ENCODE measurements around the gene FNDC3A.

The FNDC3A gene

GRCh38 chr13:49026851-49027250 lies 51.1 kb downstream of the FNDC3A start:
- Histone ChIP-seq H3K36me3 (ENCODE audit: insufficient read depth, low read length) (peaks cover 12% of the 10 kb centered on the region; the same call in 1 of the 2 replicates), H3K4me1 (ENCODE audit: insufficient read depth, low read length) (no peaks in the 10 kb centered on the region), H3K4me3 (ENCODE audit: low read depth in 1 of 2, low read length in 2 of 2) (no peak overlapping the region), H2AFZ (ENCODE audit: low read depth, low read length) (no peak overlapping the region), H4K20me1 (ENCODE audit: insufficient read depth, low read length) (no peaks in the 10 kb centered on the region), H3K9me3 (ENCODE audit: insufficient read depth, low read length, severe bottlenecking) (peaks cover 2% of the 10 kb centered on the region), H3K79me2 (ENCODE audit: insufficient read depth, low read length) (no peaks in the 10 kb centered on the region), H3K27me3 (ENCODE audit: insufficient read depth, low read length, poor library complexity) (no peaks in the 10 kb centered on the region), H3K27ac (ENCODE audit: low read length) (no peak overlapping the region), H3K9ac (ENCODE audit: low read depth, low read length) (no peak overlapping the region), H3K4me2 (ENCODE audit: insufficient read depth, low read length) (no peak overlapping the region)
- ATAC-seq (ENCODE audit: insufficient read depth, low read depth): no peak
- no peak for TF ChIP-seq EZH2 (IDR thresholded peaks at IDR 0.05; ENCODE audit: borderline replicate concordance, low read depth, low read length, severe bottlenecking)
- TF ChIP-seq CTCF (IDR thresholded peaks at IDR 0.05; ENCODE audit: borderline replicate concordance, extremely low read depth, low read length, poor library complexity, severe bottlenecking): no peak
- no peak for DNase-seq

GRCh38 chr13:49029570-49029969 lies 53.9 kb downstream of the FNDC3A start:
- Histone ChIP-seq H3K27me3 (ENCODE audit: insufficient read depth, low read length, poor library complexity) (no peaks in the 10 kb centered on the region), H3K79me2 (ENCODE audit: insufficient read depth, low read length) (no peaks in the 10 kb centered on the region), H2AFZ (ENCODE audit: low read depth, low read length) (no peak overlapping the region), H3K27ac (ENCODE audit: low read length) (no peak overlapping the region), H3K36me3 (ENCODE audit: insufficient read depth, low read length) (peaks cover 11% of the 10 kb centered on the region; the same call in 1 of the 2 replicates), H3K4me3 (ENCODE audit: low read depth in 1 of 2, low read length in 2 of 2) (no peak overlapping the region), H3K4me2 (ENCODE audit: insufficient read depth, low read length) (no peak overlapping the region), H4K20me1 (ENCODE audit: insufficient read depth, low read length) (no peaks in the 10 kb centered on the region), H3K9me3 (ENCODE audit: insufficient read depth, low read length, severe bottlenecking) (no peaks in the 10 kb centered on the region), H3K9ac (ENCODE audit: low read depth, low read length) (no peak overlapping the region), H3K4me1 (ENCODE audit: insufficient read depth, low read length) (no peaks in the 10 kb centered on the region)
- DNase-seq (no peak), ATAC-seq (ENCODE audit: insufficient read depth, low read depth) (no peak)
- no peak for TF ChIP-seq CTCF (IDR thresholded peaks at IDR 0.05; ENCODE audit: borderline replicate concordance, extremely low read depth, low read length, poor library complexity, severe bottlenecking)
- TF ChIP-seq EZH2 (IDR thresholded peaks at IDR 0.05; ENCODE audit: borderline replicate concordance, low read depth, low read length, severe bottlenecking): no peak

GRCh38 chr13:49030213-49030612 lies 54.5 kb downstream of the FNDC3A start:
- Histone ChIP-seq H3K36me3 (ENCODE audit: insufficient read depth, low read length) (peaks cover 11% of the 10 kb centered on the region; the same call in 1 of the 2 replicates), H2AFZ (ENCODE audit: low read depth, low read length) (no peak overlapping the region), H3K4me2 (ENCODE audit: insufficient read depth, low read length) (no peak overlapping the region), H3K9ac (ENCODE audit: low read depth, low read length) (no peak overlapping the region), H4K20me1 (ENCODE audit: insufficient read depth, low read length) (no peaks in the 10 kb centered on the region), H3K27ac (ENCODE audit: low read length) (no peak overlapping the region), H3K79me2 (ENCODE audit: insufficient read depth, low read length) (no peaks in the 10 kb centered on the region), H3K9me3 (ENCODE audit: insufficient read depth, low read length, severe bottlenecking) (no peaks in the 10 kb centered on the region), H3K27me3 (ENCODE audit: insufficient read depth, low read length, poor library complexity) (no peaks in the 10 kb centered on the region), H3K4me1 (ENCODE audit: insufficient read depth, low read length) (no peaks in the 10 kb centered on the region), H3K4me3 (ENCODE audit: low read depth in 1 of 2, low read length in 2 of 2) (no peak overlapping the region)
- DNase-seq (no peak), ATAC-seq (ENCODE audit: insufficient read depth, low read depth) (no peak)
- TF ChIP-seq CTCF (IDR thresholded peaks at IDR 0.05; ENCODE audit: borderline replicate concordance, extremely low read depth, low read length, poor library complexity, severe bottlenecking): no peak
- TF ChIP-seq EZH2 (IDR thresholded peaks at IDR 0.05; ENCODE audit: borderline replicate concordance, low read depth, low read length, severe bottlenecking): no peak

- no peak overlapping the region for H3K4me3 ChIP-seq (ENCODE audit: low read depth in 1 of 2, low read length in 2 of 2)
- no peak for DNase-seq
- H3K36me3 ChIP-seq (ENCODE audit: insufficient read depth, low read length): 0 out of 2 replicates have a peak, but pooled peaks cover 2% of the 10 kb centered on the region
- H2AFZ ChIP-seq (ENCODE audit: low read depth, low read length): no peak overlapping the region
- no peaks in the 10 kb centered on the region for H3K27me3 ChIP-seq (ENCODE audit: insufficient read depth, low read length, poor library complexity)
- H3K4me2 ChIP-seq (ENCODE audit: insufficient read depth, low read length): no peak overlapping the region
- H3K79me2 ChIP-seq (ENCODE audit: insufficient read depth, low read length): no peaks in the 10 kb centered on the region
- TF ChIP-seq EZH2 (IDR thresholded peaks at IDR 0.05; ENCODE audit: borderline replicate concordance, low read depth, low read length, severe bottlenecking) (no peak), CTCF (IDR thresholded peaks at IDR 0.05; ENCODE audit: borderline replicate concordance, extremely low read depth, low read length, poor library complexity, severe bottlenecking) (no peak)
- no peaks in the 10 kb centered on the region for H3K4me1 ChIP-seq (ENCODE audit: insufficient read depth, low read length)
- no peaks in the 10 kb centered on the region for H4K20me1 ChIP-seq (ENCODE audit: insufficient read depth, low read length)
- no peaks in the 10 kb centered on the region for H3K9me3 ChIP-seq (ENCODE audit: insufficient read depth, low read length, severe bottlenecking)
- ATAC-seq (ENCODE audit: insufficient read depth, low read depth): no peak
- no peak overlapping the region for H3K27ac ChIP-seq (ENCODE audit: low read length)
- H3K9ac ChIP-seq (ENCODE audit: low read depth, low read length): no peak overlapping the region
Observed at GRCh38 chr13:49040872-49041271, 65.2 kb downstream of the FNDC3A start.
